Activated naive CD8-positive, alpha-beta T cell treated with anti-CD3 and anti-CD28 coated beads for 36 hours (primary cell): ENCODE measurements around the gene OPN1SW. TPM values are rescaled to one million over a fixed set of nuclear protein-coding genes. Genes with fewer than 3 reads are reported as not detected.
A peak's percentile ranks its signal among the peaks of the same experiment; 100 is the strongest.

Experiments
- DNase-seq: peaks from one replicate; pipeline ENCODE4 v3.0.0; 2021
- H3K27ac Mint-ChIP-seq: one replicate; pipeline ENCODE4 v1.8.0; 2022; ENCODE audit warnings: mild to moderate bottlenecking, moderate library complexity, mixed read lengths
- H3K27me3 Mint-ChIP-seq: one replicate; pipeline ENCODE4 v1.8.0; 2022; ENCODE audit warnings: mild to moderate bottlenecking, mixed read lengths
- H3K36me3 Mint-ChIP-seq: one replicate; pipeline ENCODE4 v1.8.0; 2021; ENCODE audit warnings: mild to moderate bottlenecking, mixed read lengths
- H3K4me1 Mint-ChIP-seq: one replicate; pipeline ENCODE4 v1.8.0; 2021; ENCODE audit warnings: mixed read lengths
- H3K4me3 Mint-ChIP-seq: one replicate; pipeline ENCODE4 v1.8.0; 2022; ENCODE audit warnings: mild to moderate bottlenecking, moderate library complexity, mixed read lengths
- H3K9me3 Mint-ChIP-seq: one replicate; pipeline ENCODE4 v1.8.0; 2022; ENCODE audit warnings: mixed read lengths
- total RNA-seq, 2 experiments: library from RNA; stranded (reverse); gene quantifications; one replicate each; pipeline ENCODE4 v1.2.3, GENCODE V29; 2021

The OPN1SW gene
- total RNA-seq, 2 experiments from 2014 or later, result not detected

DNA sequence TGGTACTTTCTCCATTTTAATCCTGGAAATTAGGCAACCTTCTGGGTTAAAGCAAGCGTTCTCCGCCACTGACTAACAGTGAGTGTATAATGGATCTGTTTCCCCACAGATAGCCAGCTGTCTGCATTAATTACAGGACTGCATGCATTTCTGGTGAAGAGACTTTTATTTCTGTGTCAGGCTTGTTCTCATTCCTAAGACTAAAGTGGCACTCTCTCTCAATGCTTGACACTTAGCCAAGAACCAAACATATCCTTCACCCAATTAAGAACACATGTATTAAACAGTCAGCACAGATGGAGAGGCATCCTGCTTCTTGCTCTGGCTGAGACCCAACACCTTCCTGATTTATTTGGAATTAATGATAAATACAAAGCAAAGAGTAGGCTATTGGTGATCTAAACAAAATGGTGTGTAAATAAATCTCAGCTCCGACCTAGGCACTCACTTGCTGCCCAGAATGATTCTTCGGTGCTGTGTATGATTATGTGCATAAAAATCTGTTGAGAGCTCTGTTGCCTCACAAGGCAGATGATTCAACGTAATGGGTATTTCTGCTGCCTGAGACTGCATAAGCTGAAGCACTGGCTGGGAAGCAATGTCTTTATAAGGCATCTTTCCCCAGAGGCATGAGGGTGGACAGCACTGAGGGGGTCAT lies 19.6 kb downstream of the OPN1SW start:
- H3K36me3 Mint-ChIP-seq, result peaks cover 25% of the 10 kb centered on the region
- no peak overlapping the region for H3K27ac Mint-ChIP-seq
- peaks cover 10% of the 10 kb centered on the region for H3K4me1 Mint-ChIP-seq
- no peaks in the 10 kb centered on the region for H3K9me3 Mint-ChIP-seq
- DNase-seq, result no peak
- H3K4me3 Mint-ChIP-seq, result no peak overlapping the region
- H3K27me3 Mint-ChIP-seq, result no peaks in the 10 kb centered on the region

DNA sequence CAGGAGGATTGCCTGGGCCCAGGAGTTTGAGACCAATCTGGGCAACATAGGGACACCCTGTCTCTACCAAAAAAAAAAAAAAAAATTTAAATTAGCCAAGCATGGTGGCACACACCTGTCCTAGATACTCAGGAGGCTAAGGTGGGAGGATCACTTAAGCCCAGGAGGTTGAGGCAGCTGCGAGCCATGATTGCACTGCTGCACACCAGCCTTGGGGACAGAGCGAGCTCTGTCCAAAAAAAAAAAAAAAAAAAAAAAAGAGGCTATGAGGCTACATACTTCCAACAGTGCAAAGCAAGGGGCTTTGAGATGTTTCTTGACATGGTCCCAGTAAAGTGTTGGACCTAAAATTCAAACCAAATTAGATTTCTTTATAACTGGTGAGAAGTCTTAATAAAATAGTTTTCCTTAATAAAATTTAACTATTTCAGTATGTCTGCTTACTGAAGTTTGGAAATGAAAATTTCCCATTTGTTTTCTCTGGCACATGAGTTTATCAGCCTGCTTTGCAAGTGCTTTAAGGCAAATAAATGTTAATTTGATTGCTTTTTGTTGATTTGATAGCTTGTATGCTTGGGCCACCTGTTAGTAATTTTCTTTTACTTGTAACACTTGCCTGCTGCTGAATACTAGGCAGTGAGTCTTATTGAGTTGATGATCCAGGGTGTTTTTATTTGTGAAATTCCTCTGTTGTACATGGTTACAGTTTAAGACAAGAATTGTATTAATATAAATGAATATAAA lies 20.3 kb downstream of the OPN1SW start:
- peaks cover 10% of the 10 kb centered on the region for H3K4me1 Mint-ChIP-seq
- DNase-seq, result no peak
- peaks cover 25% of the 10 kb centered on the region for H3K36me3 Mint-ChIP-seq
- H3K4me3 Mint-ChIP-seq, result no peak overlapping the region
- no peaks in the 10 kb centered on the region for H3K27me3 Mint-ChIP-seq
- no peak overlapping the region for H3K27ac Mint-ChIP-seq
- H3K9me3 Mint-ChIP-seq, result no peaks in the 10 kb centered on the region

DNA sequence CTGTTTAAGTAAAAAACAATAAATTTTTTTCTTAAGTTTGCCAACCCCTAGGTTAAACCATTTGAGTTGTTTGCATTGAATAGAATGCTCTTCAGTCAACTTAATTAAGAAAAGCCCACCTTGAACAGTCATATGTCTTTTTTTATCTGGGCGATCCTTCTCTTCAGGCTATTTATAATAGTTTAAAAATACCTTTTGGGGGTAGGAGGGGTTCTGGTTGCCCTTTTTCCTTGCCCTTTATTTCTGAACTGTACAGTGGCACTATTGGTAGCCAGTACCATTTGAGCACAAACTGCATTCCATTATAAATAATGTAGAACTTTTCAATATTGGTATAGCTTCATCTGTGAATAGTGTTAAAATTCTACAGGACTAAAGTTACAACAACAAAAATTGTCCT lies 23.3 kb downstream of the OPN1SW start:
- Mint-ChIP-seq H3K9me3 (no peaks in the 10 kb centered on the region), H3K4me3 (no peak overlapping the region), H3K27ac (no peak overlapping the region), H3K27me3 (no peaks in the 10 kb centered on the region), H3K36me3 (peaks cover 38% of the 10 kb centered on the region), H3K4me1 (peaks cover 12% of the 10 kb centered on the region)
- no peak for DNase-seq

DNA sequence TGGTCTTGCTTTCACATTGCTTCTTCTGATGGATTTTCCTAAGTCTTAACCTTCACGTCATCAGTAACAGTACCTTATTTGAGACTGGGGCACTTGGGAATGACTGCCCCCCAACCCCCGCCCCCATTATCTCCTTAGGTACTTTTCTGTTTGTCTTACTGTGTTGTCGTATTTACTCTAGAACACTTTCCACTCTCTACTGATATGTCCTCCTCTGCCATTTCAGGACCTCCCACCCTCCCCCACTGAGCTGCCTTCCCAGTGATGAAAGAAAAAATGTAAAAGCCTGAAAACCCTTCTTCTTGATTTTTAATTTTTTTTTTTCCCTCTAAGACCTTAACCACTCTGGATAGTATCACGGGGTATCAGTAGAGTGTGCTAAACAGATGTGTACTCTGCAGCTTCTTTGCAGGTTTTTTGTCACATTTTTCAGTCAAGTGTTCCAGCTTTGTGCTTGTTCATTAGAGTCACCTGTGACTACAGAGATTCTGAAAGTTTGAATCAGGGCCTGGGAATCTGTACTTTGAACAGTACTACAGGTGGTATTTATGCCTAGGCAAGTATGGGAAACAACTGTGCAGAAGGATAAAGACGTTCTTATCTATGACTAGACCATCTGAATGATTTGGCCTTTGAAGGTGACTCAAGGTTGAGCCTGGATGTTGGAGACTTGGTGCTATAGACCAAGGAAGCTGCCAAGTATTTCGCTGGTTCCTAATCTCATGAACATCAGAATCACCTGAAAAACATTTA lies 28.1 kb downstream of the OPN1SW start:
- Mint-ChIP-seq H3K27ac (no peak overlapping the region), H3K36me3 (peaks cover 15% of the 10 kb centered on the region), H3K27me3 (no peaks in the 10 kb centered on the region), H3K9me3 (no peaks in the 10 kb centered on the region), H3K4me1 (peaks cover 21% of the 10 kb centered on the region), H3K4me3 (no peak overlapping the region)
- DNase-seq, result no peak

DNA sequence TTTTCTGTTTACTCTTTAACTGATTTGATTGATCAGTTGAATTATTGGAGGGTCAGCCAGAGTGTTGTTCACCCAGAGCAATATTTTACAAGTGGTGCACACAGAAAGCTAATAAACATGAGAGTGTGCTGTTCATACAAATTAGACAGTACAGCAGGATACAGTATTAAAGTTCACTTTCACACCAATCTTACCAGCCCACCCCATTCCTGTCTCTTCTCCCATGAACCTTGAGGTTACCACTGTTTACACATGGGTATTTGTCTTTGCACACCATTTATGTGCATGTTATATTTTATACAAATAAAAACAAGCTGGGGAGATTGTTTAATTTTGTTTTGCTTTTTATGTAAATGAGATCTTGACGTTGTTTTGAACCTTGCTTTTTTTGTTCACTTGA lies 29.9 kb downstream of the OPN1SW start:
- no peak for DNase-seq
- peaks cover 35% of the 10 kb centered on the region for H3K4me1 Mint-ChIP-seq
- H3K4me3 Mint-ChIP-seq, result no peak overlapping the region
- H3K36me3 Mint-ChIP-seq, result peaks cover 18% of the 10 kb centered on the region
- no peaks in the 10 kb centered on the region for H3K27me3 Mint-ChIP-seq
- H3K27ac Mint-ChIP-seq, result no peak overlapping the region
- no peaks in the 10 kb centered on the region for H3K9me3 Mint-ChIP-seq

DNA sequence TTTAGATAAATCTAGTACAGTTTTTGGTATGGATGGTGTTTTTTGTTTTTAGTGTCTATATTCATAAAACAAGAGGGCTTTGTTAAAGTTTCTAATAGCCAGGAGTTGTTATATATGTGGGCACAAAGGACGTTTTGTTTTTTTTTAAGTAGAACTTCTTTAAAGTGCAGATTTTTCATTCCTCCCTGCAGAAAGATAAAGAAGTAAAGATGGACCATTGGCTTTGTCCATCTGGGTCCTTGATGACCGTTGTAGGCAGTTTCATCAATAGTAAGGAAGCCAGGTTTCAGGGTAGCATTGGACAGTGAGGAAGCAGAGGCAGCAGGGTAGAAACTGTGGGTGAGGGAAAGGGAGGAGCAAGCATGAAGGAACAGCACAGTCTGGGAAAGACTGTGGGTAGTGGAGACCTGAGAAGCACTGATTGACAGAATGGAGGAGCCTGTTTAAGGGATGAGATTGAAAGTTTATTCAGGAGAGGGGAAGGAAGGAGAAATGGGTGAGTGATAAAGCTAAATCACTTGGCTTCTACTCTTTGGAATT lies 31.2 kb downstream of the OPN1SW start:
- Mint-ChIP-seq H3K27me3 (no peaks in the 10 kb centered on the region), H3K4me1 (peaks cover 42% of the 10 kb centered on the region), H3K27ac (no peak overlapping the region), H3K4me3 (no peak overlapping the region), H3K9me3 (no peaks in the 10 kb centered on the region), H3K36me3 (peaks cover 15% of the 10 kb centered on the region)
- no peak for DNase-seq

DNA sequence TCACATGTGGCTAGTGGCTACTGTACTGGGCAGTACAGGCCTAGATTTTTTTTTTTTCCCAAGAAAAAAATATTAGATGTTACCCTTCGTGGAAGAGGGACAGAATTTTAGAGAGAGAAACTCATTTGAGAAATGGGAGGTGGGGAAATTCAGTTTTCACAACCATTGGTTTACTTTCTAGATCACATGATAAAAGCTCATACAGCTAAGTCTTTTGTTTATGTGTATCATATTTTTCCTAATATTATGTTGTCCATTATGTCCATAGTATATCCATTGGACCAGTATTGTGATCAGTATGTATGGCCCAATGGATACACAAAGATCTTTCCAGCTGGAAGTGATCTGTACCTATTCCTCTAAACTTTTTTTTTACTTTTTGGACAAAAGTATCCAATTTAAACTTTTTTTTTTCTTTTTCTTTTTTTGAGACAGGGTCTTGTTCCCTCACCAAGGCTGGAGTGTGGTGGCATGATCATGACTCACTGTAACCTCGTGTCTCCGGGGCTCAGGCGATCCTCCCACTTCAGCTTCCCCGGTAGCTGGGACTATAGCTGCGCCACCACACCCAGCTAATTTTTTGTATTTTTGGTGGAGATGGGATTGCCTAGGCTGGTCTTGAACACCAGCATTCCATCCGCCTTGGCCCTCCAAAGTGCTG lies 32.4 kb downstream of the OPN1SW start:
- H3K36me3 Mint-ChIP-seq, result peaks cover 13% of the 10 kb centered on the region
- H3K4me3 Mint-ChIP-seq, result no peak overlapping the region
- H3K4me1 Mint-ChIP-seq, result peaks cover 47% of the 10 kb centered on the region
- no peaks in the 10 kb centered on the region for H3K9me3 Mint-ChIP-seq
- no peak overlapping the region for H3K27ac Mint-ChIP-seq
- no peaks in the 10 kb centered on the region for H3K27me3 Mint-ChIP-seq
- no peak for DNase-seq

DNA sequence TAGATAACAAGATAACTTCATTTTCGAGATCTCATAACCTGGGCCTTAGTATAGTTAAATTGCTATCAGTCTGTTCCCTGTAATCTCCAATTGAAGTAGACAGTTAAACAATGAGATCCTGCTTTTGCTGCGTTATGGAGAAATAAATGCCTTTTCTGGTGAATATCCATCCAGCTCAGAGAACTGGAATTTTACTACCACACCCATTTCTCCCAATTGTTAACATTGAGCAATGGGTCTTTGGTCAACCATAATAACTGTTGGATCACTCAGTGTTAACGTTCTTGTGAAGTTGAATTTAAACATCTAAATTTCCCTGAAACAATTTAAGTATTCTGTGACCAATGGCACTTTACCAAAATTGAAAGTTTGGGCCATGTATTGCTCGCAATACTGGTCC lies 33.4 kb downstream of the OPN1SW start:
- no peak for DNase-seq
- no peak overlapping the region for H3K27ac Mint-ChIP-seq
- peaks cover 7% of the 10 kb centered on the region for H3K36me3 Mint-ChIP-seq
- H3K4me1 Mint-ChIP-seq, result peaks cover 45% of the 10 kb centered on the region
- no peak overlapping the region for H3K4me3 Mint-ChIP-seq
- H3K27me3 Mint-ChIP-seq, result no peaks in the 10 kb centered on the region
- no peaks in the 10 kb centered on the region for H3K9me3 Mint-ChIP-seq

DNA sequence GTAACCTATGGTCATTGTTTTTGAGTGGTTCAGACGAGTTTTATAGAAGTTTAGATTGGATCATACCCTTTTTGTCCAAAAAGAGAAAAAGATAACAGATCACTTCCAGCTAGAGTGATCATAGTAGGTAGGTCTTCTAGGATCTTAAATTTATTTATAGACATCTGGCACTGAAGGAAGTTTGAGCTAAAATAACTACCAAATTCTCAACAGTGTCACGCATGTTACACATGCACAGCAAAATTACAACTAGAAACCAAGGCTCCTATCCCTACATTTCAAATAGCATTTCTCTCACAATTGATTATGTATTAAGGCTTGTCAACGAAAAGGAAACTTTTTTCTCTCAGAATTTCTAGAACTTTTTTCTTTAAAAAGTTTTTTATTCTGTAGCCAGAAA lies 34.1 kb downstream of the OPN1SW start:
- Mint-ChIP-seq H3K4me3 (no peak overlapping the region), H3K4me1 (peaks cover 45% of the 10 kb centered on the region), H3K9me3 (no peaks in the 10 kb centered on the region), H3K27me3 (no peaks in the 10 kb centered on the region), H3K27ac (no peak overlapping the region), H3K36me3 (peaks cover 7% of the 10 kb centered on the region)
- DNase-seq, result no peak

DNA sequence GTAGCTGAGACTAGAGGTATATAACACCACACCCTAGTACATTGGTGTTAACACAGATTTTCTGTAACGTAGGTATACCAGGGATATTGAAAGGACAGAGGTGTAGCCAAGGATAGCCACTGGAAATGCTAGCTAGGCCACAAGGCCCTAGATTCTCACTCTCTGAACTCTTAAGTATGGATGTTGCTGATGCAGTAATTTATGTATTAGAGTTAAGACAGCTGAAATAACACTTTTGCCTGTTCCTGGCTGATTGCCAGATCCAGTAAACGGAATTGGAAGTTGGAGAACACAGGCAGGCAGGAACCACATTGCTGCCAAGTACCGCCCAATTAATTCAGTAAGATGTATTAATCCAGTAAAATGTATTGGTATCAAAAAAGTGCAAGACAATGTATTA lies 34.6 kb downstream of the OPN1SW start:
- Mint-ChIP-seq H3K9me3 (no peaks in the 10 kb centered on the region), H3K36me3 (peaks cover 7% of the 10 kb centered on the region), H3K27ac (no peak overlapping the region), H3K27me3 (no peaks in the 10 kb centered on the region), H3K4me1 (peaks cover 45% of the 10 kb centered on the region), H3K4me3 (no peak overlapping the region)
- no peak for DNase-seq

DNA sequence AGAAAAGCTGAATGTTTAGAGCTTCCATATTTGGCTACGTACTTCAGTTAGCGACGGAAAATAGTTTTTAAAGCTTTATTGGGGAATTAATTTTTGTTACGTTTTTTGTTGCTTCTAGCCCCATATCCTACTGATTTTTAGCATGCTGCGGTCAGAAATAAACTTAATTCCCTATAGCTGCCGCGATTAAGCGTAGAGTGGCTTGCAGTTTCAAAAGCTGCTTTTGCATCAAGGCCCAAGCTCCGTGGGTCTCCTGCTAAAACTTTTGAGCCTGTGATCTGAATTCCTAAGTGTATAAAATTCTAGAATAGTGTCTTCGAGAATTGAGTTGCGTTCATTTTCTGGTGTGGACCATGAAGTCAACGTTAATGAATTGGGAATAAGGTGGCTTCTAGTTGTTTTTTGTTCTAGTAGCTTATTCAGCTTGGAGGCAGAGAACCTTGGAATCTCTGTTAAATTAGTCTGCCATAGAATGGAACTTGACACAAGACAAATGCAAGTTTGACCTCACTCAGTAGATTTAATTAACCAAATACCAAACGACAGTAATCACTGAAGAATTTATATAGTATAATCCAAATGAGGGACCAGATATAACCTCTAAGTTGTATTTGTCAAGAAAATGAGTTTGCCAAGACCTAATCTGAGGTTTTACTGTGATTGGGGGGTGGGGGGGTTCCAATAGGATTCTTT lies 35.5 kb downstream of the OPN1SW start:
- Mint-ChIP-seq H3K9me3 (no peaks in the 10 kb centered on the region), H3K4me1 (peaks cover 41% of the 10 kb centered on the region), H3K27me3 (no peaks in the 10 kb centered on the region), H3K4me3 (peak overlapping the region; percentile 99), H3K27ac (peak overlapping the region; percentile 94), H3K36me3 (peaks cover 7% of the 10 kb centered on the region)
- DNase-seq, result no peak

DNA sequence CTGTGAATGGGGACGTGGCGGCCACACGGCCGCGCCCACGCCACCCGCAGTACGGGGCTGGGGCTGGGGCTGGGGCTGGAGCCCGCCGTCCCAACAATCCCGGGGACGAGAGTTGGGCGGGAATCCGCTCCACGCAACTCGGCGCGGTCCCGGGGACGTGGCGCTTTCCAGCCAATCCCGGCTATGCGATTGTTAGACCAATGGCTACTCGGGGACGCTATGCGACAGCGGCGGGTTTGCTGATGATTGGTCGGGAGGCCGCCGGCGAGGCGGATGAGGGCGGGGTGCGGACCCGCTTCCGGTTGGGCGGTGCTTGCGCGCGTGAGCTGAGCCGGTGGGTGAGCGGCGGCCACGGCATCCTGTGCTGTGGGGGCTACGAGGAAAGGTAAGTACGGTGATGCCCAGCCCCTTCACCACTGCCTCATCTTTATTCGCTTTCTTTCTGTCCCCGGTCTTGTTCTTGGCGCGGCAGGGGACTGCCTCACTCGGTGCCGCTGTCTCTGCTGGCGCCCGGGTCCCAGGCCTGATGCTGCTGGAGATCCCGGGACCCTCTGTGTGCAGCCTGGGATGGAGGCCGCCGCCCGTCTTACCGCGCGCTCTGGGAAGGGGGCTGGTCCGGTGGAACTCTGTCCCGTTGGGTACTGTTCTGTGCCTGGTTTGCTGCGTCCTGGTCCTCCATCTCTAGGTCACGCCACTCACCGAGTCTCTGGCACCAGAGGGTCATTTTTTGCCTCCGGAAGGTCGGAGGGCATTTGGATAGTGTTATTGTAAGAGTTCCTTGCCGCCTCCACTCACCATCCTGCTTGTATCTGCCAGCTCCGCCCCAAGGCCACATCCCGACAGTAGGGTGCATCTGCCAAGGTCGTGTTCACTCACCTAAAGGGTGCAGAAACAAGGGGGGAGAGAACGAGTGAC lies 36.3 kb downstream of the OPN1SW start, which contains the start of gene CALU:
Gene CALU, plus strand, starts transcription at position 312 of the 915 bp plus-strand sequence. CDS start 9,225 bp downstream, outside the sequence.
- H3K4me3 Mint-ChIP-seq, result peak within 1 kb of the TSS; percentile 99
- peaks cover 37% of the 10 kb centered on the region for H3K4me1 Mint-ChIP-seq
- peaks cover 5% of the 10 kb centered on the region for H3K36me3 Mint-ChIP-seq
- peak; percentile 97 for DNase-seq
- H3K9me3 Mint-ChIP-seq, result no peaks in the 10 kb centered on the region
- H3K27me3 Mint-ChIP-seq, result no peaks in the 10 kb centered on the region
- peak within 1 kb of the TSS; percentile 94 for H3K27ac Mint-ChIP-seq

DNA sequence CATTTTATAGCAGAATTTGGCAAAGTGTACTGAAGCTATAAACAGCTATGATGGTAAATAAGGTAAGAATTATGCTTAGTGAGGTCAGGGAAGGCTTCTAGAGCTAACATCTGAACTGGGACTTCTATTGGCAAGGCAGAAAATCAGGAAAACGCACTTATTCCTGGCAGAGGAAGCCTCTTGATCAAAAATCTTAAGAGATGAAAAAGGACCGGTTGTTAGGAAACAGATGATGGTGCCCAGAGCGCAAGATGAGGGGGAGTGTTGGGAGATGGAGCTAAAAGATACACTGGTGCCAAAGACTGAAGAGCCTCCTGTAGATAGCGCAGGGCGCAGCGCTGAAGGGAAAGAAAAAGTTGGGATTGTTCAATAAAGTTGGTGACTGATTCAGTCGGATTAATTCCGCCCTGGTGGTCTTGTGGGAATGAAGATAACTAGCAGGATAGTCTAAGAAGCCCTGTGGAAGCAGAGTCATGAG lies 37.0 kb downstream of the OPN1SW start:
- no peaks in the 10 kb centered on the region for H3K27me3 Mint-ChIP-seq
- H3K27ac Mint-ChIP-seq, result peak overlapping the region; percentile 94
- H3K9me3 Mint-ChIP-seq, result no peaks in the 10 kb centered on the region
- DNase-seq, result no peak
- peaks cover 5% of the 10 kb centered on the region for H3K36me3 Mint-ChIP-seq
- H3K4me1 Mint-ChIP-seq, result peaks cover 35% of the 10 kb centered on the region
- peak overlapping the region; percentile 99 for H3K4me3 Mint-ChIP-seq
